Activated CD8-positive, alpha-beta memory T cell treated with anti-CD3 and anti-CD28 coated beads, Interleukin-2, amount 50 U/mL, for 1 hour (primary cell): ENCODE data around the gene MUC20.
"Not testable (repeated sequence)": the region's sequence is repeated elsewhere in the genome, so short reads cannot be mapped to it uniquely, and the experiment has no call there.

Source experiments
- DNase-seq: peaks from one replicate; pipeline ENCODE4 v3.0.0-alpha.2; 2020; ENCODE audit errors: extremely low read depth

Gene MUC20

GRCh38 chr3:195729476-195730251 is 8.9 kb downstream of the MUC20 start:
- DNase-seq: no peak

GRCh38 chr3:195731356-195731905 is 10.7 kb downstream of the MUC20 start:
- no peak for DNase-seq

GRCh38 chr3:195732940-195733339 is 12.2 kb downstream of the MUC20 start:
- no peak for DNase-seq

- DNase-seq: no peak
These were observed 14.4 kb downstream of the MUC20 start for GRCh38 chr3:195735036-195735695.

GRCh38 chr3:195736866-195737490 is 16.2 kb downstream of the MUC20 start:
- DNase-seq: no peak

- not testable (repeated sequence) for DNase-seq
These were observed 17.0 kb downstream of the MUC20 start for GRCh38 chr3:195737782-195738181.

- no peak for DNase-seq
These were observed 17.7 kb downstream of the MUC20 start for GRCh38 chr3:195738274-195739044.

GRCh38 chr3:195739561-195740111 is 18.9 kb downstream of the MUC20 start:
- no peak for DNase-seq

- DNase-seq: no peak
These were observed 23.7 kb downstream of the MUC20 start for GRCh38 chr3:195744437-195744836.

GRCh38 chr3:195746346-195746745 is 25.6 kb downstream of the MUC20 start:
- DNase-seq: no peak

GRCh38 chr3:195746751-195747150 is 26.0 kb downstream of the MUC20 start:
- DNase-seq: no peak

GRCh38 chr3:195748661-195749060 is 27.9 kb downstream of the MUC20 start:
- no peak for DNase-seq

GRCh38 chr3:195749101-195749500 is 28.3 kb downstream of the MUC20 start:
- not testable (repeated sequence) for DNase-seq

GRCh38 chr3:195750797-195751520 is 30.2 kb downstream of the MUC20 start:
- no peak for DNase-seq

- DNase-seq: no peak
These were observed 30.8 kb downstream of the MUC20 start for GRCh38 chr3:195751560-195751959.

GRCh38 chr3:195752066-195752465 is 31.3 kb downstream of the MUC20 start:
- DNase-seq: no peak

GRCh38 chr3:195752546-195753331 is 32.0 kb downstream of the MUC20 start:
- DNase-seq: no peak

GRCh38 chr3:195753581-195753980 is 32.8 kb downstream of the MUC20 start:
- no peak for DNase-seq

GRCh38 chr3:195754141-195754540 is 33.4 kb downstream of the MUC20 start:
- DNase-seq: no peak

- DNase-seq: no peak
These were observed 34.1 kb downstream of the MUC20 start for GRCh38 chr3:195754906-195755305.
